ENCODE data around the gene TSPOAP1. TPM values are rescaled to one million over a fixed set of nuclear protein-coding genes. Genes with fewer than 3 reads are reported as not detected.

The TSPOAP1 gene
- total and polyA plus RNA-seq, 2 of the 13 experiments (the other 11 are each of a cell fraction or from before 2014, with no cell fraction given) = not detected

GRCh38 chr17:58291246-58291645 is 37.3 kb downstream of the TSPOAP1 start:
- Histone ChIP-seq H3K36me3 (replicated peaks in 1 of 2; ENCODE audit: control insufficient read depth in 1 of 2, insufficient read depth in 2 of 2, low read length in 2 of 2) (no peaks in the 10 kb centered on the region), H3K4me2 (ENCODE audit: low read depth, low read length) (no peak overlapping the region), H3K9ac (ENCODE audit: insufficient read depth, low read depth, low read length) (no peak overlapping the region), H3K27me3 (ENCODE audit: control insufficient read depth in 1 of 2, insufficient read depth in 2 of 2, low read length in 2 of 2) (peaks cover 0 to 23% of the 10 kb centered on the region in 2 experiments; a peak in 3 of 5 replicates), H3K4me3 (replicated peaks in 1 of 3; ENCODE audit: insufficient read depth in 1 of 3, low read depth in 2 of 3, low read length in 3 of 3) (no peak overlapping the region), H4K20me1 (ENCODE audit: insufficient read depth, low read length) (no peaks in the 10 kb centered on the region), H3K9me3 (ENCODE audit: low read length) (no peaks in the 10 kb centered on the region), H3K79me2 (ENCODE audit: insufficient read depth, low read length) (no peaks in the 10 kb centered on the region), H3K4me1 (ENCODE audit: insufficient read depth, low read length) (no peaks in the 10 kb centered on the region), H2AFZ (ENCODE audit: low read length) (no peak overlapping the region), H3K27ac (ENCODE audit: extremely low read length, insufficient read depth, low read length) (no peak overlapping the region)
- DNase-seq (ENCODE audit: low spot score) = no peak
- BruUV-seq (replicated peaks) = no TSS peak
- no peak for TF ChIP-seq SNAI1 (CRISPR knock-in tag; IDR thresholded peaks at IDR 0.05; ENCODE audit: borderline replicate concordance)
- TF ChIP-seq MAF1 (CRISPR knock-in tag; IDR thresholded peaks at IDR 0.05; ENCODE audit: borderline replicate concordance) = no peak
- no peak for TF ChIP-seq SPEN (CRISPR knock-in tag; IDR thresholded peaks at IDR 0.05; ENCODE audit: low read depth)
- no peak for TF ChIP-seq ZSCAN12 (CRISPR knock-in tag; IDR thresholded peaks at IDR 0.05)
- no peak for TF ChIP-seq SALL2 (CRISPR knock-in tag; IDR thresholded peaks at IDR 0.05)
- no peak for TF ChIP-seq ZNF878 (CRISPR knock-in tag; IDR thresholded peaks at IDR 0.05)
- TF ChIP-seq ZNF232 (CRISPR knock-in tag; IDR thresholded peaks at IDR 0.05; ENCODE audit: borderline replicate concordance) = no peak
- TF ChIP-seq FOXC1 (CRISPR knock-in tag; IDR thresholded peaks at IDR 0.05; ENCODE audit: borderline replicate concordance) = no peak
- TF ChIP-seq ZSCAN30 (CRISPR knock-in tag; IDR thresholded peaks at IDR 0.05) = no peak
- TF ChIP-seq ZNF331 (CRISPR knock-in tag; IDR thresholded peaks at IDR 0.05) = no peak
- no peak for TF ChIP-seq ZKSCAN5 (CRISPR knock-in tag; IDR thresholded peaks at IDR 0.05)
- no peak for TF ChIP-seq PCBP1 (IDR thresholded peaks at IDR 0.05; ENCODE audit: borderline replicate concordance, low read depth, low read length)
- TF ChIP-seq HNRNPUL1 (IDR thresholded peaks at IDR 0.05; ENCODE audit: low read depth, low read length) = no peak
- FAIRE-seq = no peak
- CTCF ChIA-PET (ENCODE audit: low intra/inter-chr PET ratio, low total read pairs) = no interaction called here
- in situ Hi-C loops (cut with HindIII; ENCODE audit: extremely low pct_ligation_motif_present, low pct_unique_long_range_greater_than_20kb) (no loop called here), intact Hi-C loops (cut with micrococcal nuclease; ENCODE audit: unreplicated experiment) (no loop called here)
- ATAC-seq = no peak
- 56% methylated on average over 5 of the region's 5 CpGs for WGBS (ENCODE audit: low lambda C conversion rate)
- POLR2A ChIA-PET = no interaction called here

Data from HepG2 (cell line).